Measurements from ENCODE around the gene CPNE7.

CPNE7 gene

DNA sequence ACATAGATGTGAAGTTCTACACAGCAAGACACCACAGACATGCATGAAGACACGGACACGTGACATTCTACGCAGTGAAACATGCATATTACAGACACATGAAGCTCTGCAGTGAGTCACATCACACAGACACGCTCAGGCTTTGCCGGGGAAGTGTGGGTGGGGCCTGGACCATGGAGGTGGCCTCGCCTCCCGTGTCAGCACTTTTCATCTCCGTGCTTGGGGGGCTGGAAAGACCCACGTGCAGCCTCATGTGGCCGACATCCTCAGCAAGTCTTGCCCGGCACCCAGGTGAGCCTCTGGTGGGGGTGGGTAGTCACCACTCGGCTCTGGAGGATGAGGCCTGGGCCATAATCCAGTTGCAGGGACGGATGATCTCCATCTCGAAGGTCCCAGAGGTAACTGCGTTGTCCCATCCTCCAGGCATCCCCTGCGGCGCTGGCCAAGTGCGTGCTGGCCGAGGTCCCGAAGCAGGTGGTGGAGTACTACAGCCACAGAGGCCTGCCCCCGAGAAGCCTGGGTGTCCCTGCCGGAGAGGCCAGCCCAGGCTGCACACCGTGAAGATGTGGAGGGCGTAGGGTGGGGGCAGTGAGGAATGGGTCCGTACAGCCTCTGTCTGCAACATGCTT lies 20.6 kb downstream of the CPNE7 start:
- Histone ChIP-seq H3K4me1 (ENCODE audit: insufficient read depth, low read length, poor library complexity, severe bottlenecking) (peaks cover 6% of the 10 kb centered on the region), H4K20me1 (ENCODE audit: insufficient read depth, low read length, poor library complexity, severe bottlenecking) (no peaks in the 10 kb centered on the region), H3K4me2 (ENCODE audit: low read depth, low read length, poor library complexity, severe bottlenecking) (no peak overlapping the region), H3K9me2 (replicated peaks; ENCODE audit: low read depth, low read length) (no peaks in the 10 kb centered on the region), H3K79me2 (ENCODE audit: insufficient read depth, low read length) (no peaks in the 10 kb centered on the region), H2AFZ (ENCODE audit: low read length) (no peak overlapping the region), H3K36me3 (ENCODE audit: insufficient read depth, low read length) (no peaks in the 10 kb centered on the region), H3K9me3 (ENCODE audit: insufficient read depth, low read depth, low read length) (no peaks in the 10 kb centered on the region), H3K27me3 (ENCODE audit: insufficient read depth, low read length, poor library complexity, severe bottlenecking) (no peaks in the 10 kb centered on the region), H3F3A (ENCODE audit: low read depth) (no peaks in the 10 kb centered on the region), H3K9ac (ENCODE audit: low read depth, low read length, poor library complexity, severe bottlenecking) (no peak overlapping the region), H3K4me3 (ENCODE audit: low read length, poor library complexity, severe bottlenecking) (no peak overlapping the region)
- TF ChIP-seq, protein P1, sequence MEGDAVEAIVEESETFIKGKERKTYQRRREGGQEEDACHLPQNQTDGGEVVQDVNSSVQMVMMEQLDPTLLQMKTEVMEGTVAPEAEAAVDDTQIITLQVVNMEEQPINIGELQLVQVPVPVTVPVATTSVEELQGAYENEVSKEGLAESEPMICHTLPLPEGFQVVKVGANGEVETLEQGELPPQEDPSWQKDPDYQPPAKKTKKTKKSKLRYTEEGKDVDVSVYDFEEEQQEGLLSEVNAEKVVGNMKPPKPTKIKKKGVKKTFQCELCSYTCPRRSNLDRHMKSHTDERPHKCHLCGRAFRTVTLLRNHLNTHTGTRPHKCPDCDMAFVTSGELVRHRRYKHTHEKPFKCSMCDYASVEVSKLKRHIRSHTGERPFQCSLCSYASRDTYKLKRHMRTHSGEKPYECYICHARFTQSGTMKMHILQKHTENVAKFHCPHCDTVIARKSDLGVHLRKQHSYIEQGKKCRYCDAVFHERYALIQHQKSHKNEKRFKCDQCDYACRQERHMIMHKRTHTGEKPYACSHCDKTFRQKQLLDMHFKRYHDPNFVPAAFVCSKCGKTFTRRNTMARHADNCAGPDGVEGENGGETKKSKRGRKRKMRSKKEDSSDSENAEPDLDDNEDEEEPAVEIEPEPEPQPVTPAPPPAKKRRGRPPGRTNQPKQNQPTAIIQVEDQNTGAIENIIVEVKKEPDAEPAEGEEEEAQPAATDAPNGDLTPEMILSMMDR (conservative IDR thresholded peaks at IDR 0.05; ENCODE audit: low read length), result no peak
- TF ChIP-seq EZH2phosphoT487 (IDR thresholded peaks at IDR 0.05; ENCODE audit: borderline replicate concordance), result no peak

DNA sequence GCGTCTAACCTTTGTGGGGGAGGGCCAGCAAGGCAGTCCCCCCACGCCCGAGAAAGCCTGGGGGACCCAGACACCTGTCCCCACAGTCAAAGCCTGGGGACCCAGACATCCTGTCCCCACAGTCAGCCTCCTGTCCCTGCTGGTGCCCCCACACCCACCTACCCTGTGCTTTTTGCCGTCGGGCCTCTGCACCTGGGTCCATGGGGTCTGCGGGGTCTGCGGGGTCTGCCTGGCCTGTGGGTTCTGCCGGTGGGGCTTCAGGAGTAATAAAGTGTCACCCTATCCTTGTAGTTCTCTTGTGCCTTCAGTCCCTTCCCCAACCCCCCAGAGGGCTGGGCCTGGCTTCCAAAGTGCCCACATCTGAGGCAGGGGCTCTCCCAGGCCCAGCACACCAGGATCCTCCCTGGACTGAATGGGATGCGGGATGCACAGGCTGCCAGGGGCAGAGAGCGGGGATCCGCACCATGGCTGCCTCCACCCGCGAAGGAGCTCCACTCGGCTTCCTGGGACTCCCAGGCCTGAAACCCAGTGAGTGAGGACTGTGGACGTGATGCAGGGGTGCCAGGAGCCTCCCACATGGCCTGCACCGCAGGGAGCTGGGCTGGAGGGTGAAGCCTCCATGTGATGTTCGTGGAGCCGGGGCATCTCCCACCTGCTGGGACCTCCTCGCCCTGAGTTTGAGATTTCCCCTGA lies 21.5 kb downstream of the CPNE7 start:
- Histone ChIP-seq H3K4me3 (ENCODE audit: low read length, poor library complexity, severe bottlenecking) (no peak overlapping the region), H3K27me3 (ENCODE audit: insufficient read depth, low read length, poor library complexity, severe bottlenecking) (no peaks in the 10 kb centered on the region), H3K36me3 (ENCODE audit: insufficient read depth, low read length) (no peaks in the 10 kb centered on the region), H3K9me2 (replicated peaks; ENCODE audit: low read depth, low read length) (no peaks in the 10 kb centered on the region), H3F3A (ENCODE audit: low read depth) (no peaks in the 10 kb centered on the region), H3K9ac (ENCODE audit: low read depth, low read length, poor library complexity, severe bottlenecking) (no peak overlapping the region), H3K4me2 (ENCODE audit: low read depth, low read length, poor library complexity, severe bottlenecking) (no peak overlapping the region), H2AFZ (ENCODE audit: low read length) (no peak overlapping the region), H4K20me1 (ENCODE audit: insufficient read depth, low read length, poor library complexity, severe bottlenecking) (no peaks in the 10 kb centered on the region), H3K9me3 (ENCODE audit: insufficient read depth, low read depth, low read length) (no peaks in the 10 kb centered on the region), H3K79me2 (ENCODE audit: insufficient read depth, low read length) (no peaks in the 10 kb centered on the region), H3K4me1 (ENCODE audit: insufficient read depth, low read length, poor library complexity, severe bottlenecking) (peaks cover 7% of the 10 kb centered on the region)
- TF ChIP-seq, protein P1 (conservative IDR thresholded peaks at IDR 0.05; ENCODE audit: low read length), result no peak
- no peak for TF ChIP-seq EZH2phosphoT487 (IDR thresholded peaks at IDR 0.05; ENCODE audit: borderline replicate concordance)

DNA sequence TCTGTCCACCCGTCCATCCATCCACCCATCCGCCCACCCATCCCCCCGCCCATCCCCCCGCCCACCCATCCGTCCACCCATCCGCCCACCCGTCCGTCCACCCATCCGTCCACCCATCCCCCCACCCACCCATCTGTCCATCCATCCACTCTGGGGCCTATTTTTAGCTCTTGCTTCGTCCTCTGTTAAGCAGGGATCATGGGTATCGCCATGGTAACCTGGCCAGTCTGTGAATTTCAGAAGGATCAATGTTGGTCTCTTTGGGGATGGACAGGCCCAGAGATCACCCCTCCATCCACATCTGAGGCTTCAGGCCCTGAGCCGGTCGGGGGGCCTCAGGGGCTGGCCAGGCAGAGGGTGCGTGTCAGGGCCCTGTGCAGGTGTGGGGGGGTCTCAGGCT lies 22.6 kb downstream of the CPNE7 start:
- no peak overlapping the region for H2AFZ ChIP-seq (ENCODE audit: low read length)
- H3K4me1 ChIP-seq (ENCODE audit: insufficient read depth, low read length, poor library complexity, severe bottlenecking), result peaks cover 13% of the 10 kb centered on the region
- no peaks in the 10 kb centered on the region for H3K9me2 ChIP-seq (replicated peaks; ENCODE audit: low read depth, low read length)
- H3K4me3 ChIP-seq (ENCODE audit: low read length, poor library complexity, severe bottlenecking), result no peak overlapping the region
- TF ChIP-seq EZH2phosphoT487 (IDR thresholded peaks at IDR 0.05; ENCODE audit: borderline replicate concordance), result no peak
- TF ChIP-seq, protein P1 (conservative IDR thresholded peaks at IDR 0.05; ENCODE audit: low read length), result no peak
- H3K79me2 ChIP-seq (ENCODE audit: insufficient read depth, low read length), result no peaks in the 10 kb centered on the region
- H3K36me3 ChIP-seq (ENCODE audit: insufficient read depth, low read length), result no peaks in the 10 kb centered on the region
- H4K20me1 ChIP-seq (ENCODE audit: insufficient read depth, low read length, poor library complexity, severe bottlenecking), result no peaks in the 10 kb centered on the region
- no peaks in the 10 kb centered on the region for H3F3A ChIP-seq (ENCODE audit: low read depth)
- no peaks in the 10 kb centered on the region for H3K9me3 ChIP-seq (ENCODE audit: insufficient read depth, low read depth, low read length)
- H3K27me3 ChIP-seq (ENCODE audit: insufficient read depth, low read length, poor library complexity, severe bottlenecking), result no peaks in the 10 kb centered on the region
- no peak overlapping the region for H3K4me2 ChIP-seq (ENCODE audit: low read depth, low read length, poor library complexity, severe bottlenecking)
- no peak overlapping the region for H3K9ac ChIP-seq (ENCODE audit: low read depth, low read length, poor library complexity, severe bottlenecking)
